Neuron (in vitro differentiated cells): Measurements from ENCODE around the gene UBE2J2.

Experiments
- H2AFZ ChIP-seq: one replicate; pipeline ENCODE4 v1.6.1; 2013; ENCODE audit warnings: low read depth, mild to moderate bottlenecking, inconsistent platforms, low read length, moderate library complexity
- H3K27me3 ChIP-seq: one replicate; pipeline ENCODE4 v1.6.1; 2013; ENCODE audit warnings: low read length; ENCODE audit not compliant: insufficient read depth
- H3K36me3 ChIP-seq: one replicate; pipeline ENCODE4 v1.6.1; 2013; ENCODE audit warnings: low read length; ENCODE audit not compliant: insufficient read depth
- H3K4me1 ChIP-seq: one replicate; pipeline ENCODE4 v1.6.1; 2013; ENCODE audit warnings: low read length; ENCODE audit not compliant: insufficient read depth
- H3K4me3 ChIP-seq: 2 replicates; pipeline ENCODE4 v1.5.1; 2013; ENCODE audit warnings: mild to moderate bottlenecking, low read length, moderate library complexity
- H3K9me3 ChIP-seq: one replicate; pipeline ENCODE4 v1.6.1; 2013; ENCODE audit warnings: low read length

Gene UBE2J2

GRCh38 chr1:1246577-1247340, 26.9 kb downstream of the UBE2J2 start, which contains the start of gene C1QTNF12:
C1QTNF12 (minus strand) TSS chr1:1246722; CDS start chr1:1246690, 32 bp downstream.
- H3K36me3 ChIP-seq = no peaks in the 10 kb centered on the region
- H3K27me3 ChIP-seq = peaks cover 14% of the 10 kb centered on the region
- H3K9me3 ChIP-seq = no peaks in the 10 kb centered on the region
- H3K4me1 ChIP-seq = peaks cover 4% of the 10 kb centered on the region
- no peak within 1 kb of the TSS for H2AFZ ChIP-seq
- H3K4me3 ChIP-seq = no peak within 1 kb of the TSS

GRCh38 chr1:1245817-1246576, 27.7 kb downstream of the UBE2J2 start:
- Histone ChIP-seq H3K9me3 (no peaks in the 10 kb centered on the region), H3K4me3 (no peak overlapping the region), H2AFZ (no peak overlapping the region), H3K27me3 (peaks cover 14% of the 10 kb centered on the region), H3K4me1 (peaks cover 4% of the 10 kb centered on the region), H3K36me3 (no peaks in the 10 kb centered on the region)

- H2AFZ ChIP-seq = no peak overlapping the region
- H3K36me3 ChIP-seq = no peaks in the 10 kb centered on the region
- H3K4me3 ChIP-seq = no peak overlapping the region
- H3K4me1 ChIP-seq = peaks cover 7% of the 10 kb centered on the region
- no peaks in the 10 kb centered on the region for H3K9me3 ChIP-seq
- peaks cover 14% of the 10 kb centered on the region for H3K27me3 ChIP-seq
Measured at GRCh38 chr1:1245178-1245816, 28.4 kb downstream of the UBE2J2 start.

- no peaks in the 10 kb centered on the region for H3K36me3 ChIP-seq
- H3K4me3 ChIP-seq = no peak overlapping the region
- H3K9me3 ChIP-seq = no peaks in the 10 kb centered on the region
- H3K4me1 ChIP-seq = peaks cover 16% of the 10 kb centered on the region
- peaks cover 14% of the 10 kb centered on the region for H3K27me3 ChIP-seq
- no peak overlapping the region for H2AFZ ChIP-seq
Measured at GRCh38 chr1:1244192-1244811, 29.4 kb downstream of the UBE2J2 start.

GRCh38 chr1:1243807-1244191, 29.9 kb downstream of the UBE2J2 start:
- H3K4me3 ChIP-seq = no peak overlapping the region
- H3K36me3 ChIP-seq = no peaks in the 10 kb centered on the region
- H3K9me3 ChIP-seq = no peaks in the 10 kb centered on the region
- peaks cover 14% of the 10 kb centered on the region for H3K27me3 ChIP-seq
- peaks cover 21% of the 10 kb centered on the region for H3K4me1 ChIP-seq
- no peak overlapping the region for H2AFZ ChIP-seq

GRCh38 chr1:1243266-1243660, 30.4 kb downstream of the UBE2J2 start:
- H3K4me3 ChIP-seq = no peak overlapping the region
- H2AFZ ChIP-seq = no peak overlapping the region
- H3K36me3 ChIP-seq = no peaks in the 10 kb centered on the region
- H3K4me1 ChIP-seq = peaks cover 24% of the 10 kb centered on the region
- H3K9me3 ChIP-seq = no peaks in the 10 kb centered on the region
- H3K27me3 ChIP-seq = peaks cover 14% of the 10 kb centered on the region

- H2AFZ ChIP-seq = no peak overlapping the region
Measured at GRCh38 chr1:1242461-1243265, 31.0 kb downstream of the UBE2J2 start.

GRCh38 chr1:1241588-1242219, 31.9 kb downstream of the UBE2J2 start:
- H3K36me3 ChIP-seq = no peaks in the 10 kb centered on the region
- no peak overlapping the region for H2AFZ ChIP-seq
- H3K4me1 ChIP-seq = peaks cover 31% of the 10 kb centered on the region
- H3K27me3 ChIP-seq = peaks cover 4% of the 10 kb centered on the region
- H3K4me3 ChIP-seq = no peak overlapping the region
- H3K9me3 ChIP-seq = no peaks in the 10 kb centered on the region

More at GRCh38 chr1:1242461-1243265, 31.0 kb downstream of the UBE2J2 start:
- H3K4me3 ChIP-seq = no peak overlapping the region
- peaks cover 10% of the 10 kb centered on the region for H3K27me3 ChIP-seq
- no peaks in the 10 kb centered on the region for H3K9me3 ChIP-seq
- H3K36me3 ChIP-seq = no peaks in the 10 kb centered on the region
- H3K4me1 ChIP-seq = peaks cover 30% of the 10 kb centered on the region

- Histone ChIP-seq H3K4me3 (no peak overlapping the region), H2AFZ (no peak overlapping the region), H3K4me1 (peaks cover 31% of the 10 kb centered on the region), H3K36me3 (no peaks in the 10 kb centered on the region), H3K9me3 (no peaks in the 10 kb centered on the region), H3K27me3 (peaks cover 3% of the 10 kb centered on the region)
Measured at GRCh38 chr1:1240822-1241587, 32.6 kb downstream of the UBE2J2 start.

- Histone ChIP-seq H3K36me3 (no peaks in the 10 kb centered on the region), H3K9me3 (no peaks in the 10 kb centered on the region), H2AFZ (no peak overlapping the region), H3K27me3 (no peaks in the 10 kb centered on the region), H3K4me3 (no peak overlapping the region), H3K4me1 (peaks cover 31% of the 10 kb centered on the region)
Measured at GRCh38 chr1:1240348-1240732, 33.3 kb downstream of the UBE2J2 start.

- no peak overlapping the region for H2AFZ ChIP-seq
- no peaks in the 10 kb centered on the region for H3K9me3 ChIP-seq
- H3K27me3 ChIP-seq = no peaks in the 10 kb centered on the region
- no peaks in the 10 kb centered on the region for H3K36me3 ChIP-seq
- H3K4me3 ChIP-seq = no peak overlapping the region
- H3K4me1 ChIP-seq = peaks cover 31% of the 10 kb centered on the region
Measured at GRCh38 chr1:1239614-1240347, 33.9 kb downstream of the UBE2J2 start.
